GM21529 (cell line): Measurements from ENCODE around the gene SLX4.

Experiments used
- ATAC-seq: cut with Tn5 transposase; IDR thresholded peaks from one replicate; pipeline ENCODE4 v1.9.1; 2021; ENCODE audit not compliant: unreplicated experiment

The SLX4 gene

GRCh38 chr16:3602320-3602653 lies 9.1 kb downstream of the SLX4 start:
- ATAC-seq: no peak

- ATAC-seq: no peak
These were observed 9.6 kb downstream of the SLX4 start for GRCh38 chr16:3601614-3602319.

DNA sequence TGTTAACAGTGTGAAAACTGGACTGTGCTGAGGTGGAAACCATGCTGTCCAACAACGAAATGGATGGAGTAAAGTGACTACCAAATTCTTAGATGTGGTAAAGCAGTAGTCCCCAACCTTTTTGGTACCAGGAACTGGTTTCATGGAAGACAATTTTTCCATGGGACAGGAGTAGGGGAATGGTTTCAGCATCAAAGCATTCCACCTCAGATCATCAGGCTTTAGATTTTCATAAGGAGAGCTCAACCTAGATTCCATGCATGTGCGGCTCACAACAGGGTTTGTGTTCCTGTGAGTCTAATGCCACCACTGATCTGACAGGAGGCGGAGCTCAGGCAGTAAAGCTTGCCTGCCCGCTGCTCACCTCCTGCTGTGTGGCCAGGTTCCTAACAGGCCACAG lies 11.5 kb downstream of the SLX4 start:
- no peak for ATAC-seq

GRCh38 chr16:3599121-3599520 lies 12.3 kb downstream of the SLX4 start:
- ATAC-seq: no peak

DNA sequence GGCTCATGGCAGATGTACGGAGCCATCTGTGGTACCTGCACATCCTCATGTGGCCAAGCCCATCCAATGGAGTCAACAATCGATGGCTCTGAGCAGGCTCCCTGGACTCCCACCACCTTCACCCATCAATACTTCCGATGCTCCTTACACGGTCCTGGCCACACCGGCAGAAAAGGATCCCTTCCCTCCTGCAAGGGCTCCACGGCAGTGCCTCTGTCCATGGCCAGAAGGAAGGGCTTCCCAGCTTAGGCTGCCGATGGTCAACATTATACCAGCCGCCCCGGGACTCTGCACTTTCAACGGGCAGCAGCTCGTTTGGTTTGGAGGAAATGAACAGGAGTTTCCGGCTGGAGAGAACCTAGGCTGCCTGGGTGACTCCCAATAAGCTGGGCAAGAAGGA lies 13.2 kb downstream of the SLX4 start:
- no peak for ATAC-seq

GRCh38 chr16:3597676-3598075 lies 13.7 kb downstream of the SLX4 start:
- ATAC-seq: no peak

DNA sequence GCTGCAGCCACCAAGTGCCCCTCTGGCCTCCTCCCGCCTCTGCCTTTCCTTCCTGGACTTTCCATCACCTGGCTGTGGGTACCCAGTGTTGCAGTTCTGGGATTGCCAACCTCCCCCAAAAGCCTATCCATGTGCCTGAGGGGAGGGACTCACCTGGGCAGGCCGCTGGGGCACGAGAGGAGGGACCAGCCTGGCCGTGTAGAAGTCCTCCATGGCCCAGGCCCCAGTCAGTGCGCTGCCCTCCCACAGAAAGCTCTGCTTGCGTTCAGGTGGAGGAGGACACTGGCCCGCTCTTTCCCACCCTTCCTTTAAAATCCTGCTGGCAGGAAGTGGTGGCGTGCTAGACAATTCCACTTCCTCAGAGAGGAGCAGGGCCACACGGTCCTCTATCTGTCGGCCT lies 14.2 kb downstream of the SLX4 start:
- ATAC-seq: no peak

DNA sequence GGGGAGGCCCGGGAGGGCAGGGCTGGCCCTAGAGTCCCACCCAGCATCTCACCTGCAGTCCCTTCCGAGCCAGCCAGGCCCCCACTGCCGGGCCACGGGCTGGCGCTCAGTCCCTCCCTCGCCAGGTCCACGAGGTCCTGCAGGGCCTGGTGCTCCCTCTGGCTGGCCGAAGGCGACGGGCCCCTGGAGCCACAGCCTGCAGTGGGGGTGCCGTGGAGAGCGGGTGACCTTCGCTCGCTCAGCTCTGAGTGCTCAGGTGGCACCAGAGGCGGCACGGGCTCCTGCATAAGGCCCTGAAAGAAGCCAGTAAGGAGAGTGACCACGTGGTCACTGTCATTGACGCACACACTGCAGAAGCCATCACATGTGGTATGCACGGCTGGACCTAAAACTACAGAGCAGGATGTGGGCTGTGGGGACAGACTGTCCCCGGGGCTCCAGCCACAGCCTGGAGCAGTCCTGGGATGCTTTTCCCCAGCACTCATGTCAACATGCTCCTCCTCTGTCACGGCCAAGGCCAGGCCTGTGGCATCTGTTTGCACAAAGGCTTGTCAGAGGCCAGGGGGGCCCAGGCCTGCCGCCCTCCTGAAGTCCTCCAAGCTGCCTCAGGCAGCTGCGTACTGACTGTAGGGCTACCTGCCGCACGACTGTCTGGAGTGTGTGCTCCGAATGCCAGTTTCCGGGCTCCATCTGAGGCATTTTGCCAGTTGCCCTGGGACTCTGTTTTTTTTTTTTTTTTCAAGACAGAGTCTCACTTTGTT lies 15.1 kb downstream of the SLX4 start:
- ATAC-seq: no peak

GRCh38 chr16:3595521-3596021 lies 15.8 kb downstream of the SLX4 start:
- ATAC-seq: no peak

- no peak for ATAC-seq
These were observed 16.3 kb downstream of the SLX4 start for GRCh38 chr16:3595110-3595486.

GRCh38 chr16:3594316-3595109 lies 16.9 kb downstream of the SLX4 start:
- no peak for ATAC-seq

- no peak for ATAC-seq
These were observed 18.8 kb downstream of the SLX4 start for GRCh38 chr16:3592559-3592958.

- ATAC-seq: no peak
These were observed 19.4 kb downstream of the SLX4 start for GRCh38 chr16:3591991-3592390.

GRCh38 chr16:3591436-3591803 lies 20.0 kb downstream of the SLX4 start:
- ATAC-seq: no peak

- ATAC-seq: no peak
These were observed 20.5 kb downstream of the SLX4 start for GRCh38 chr16:3590736-3591435.

GRCh38 chr16:3589991-3590701 lies 21.3 kb downstream of the SLX4 start:
- ATAC-seq: no peak

GRCh38 chr16:3589441-3589921 lies 21.9 kb downstream of the SLX4 start:
- ATAC-seq: no peak

DNA sequence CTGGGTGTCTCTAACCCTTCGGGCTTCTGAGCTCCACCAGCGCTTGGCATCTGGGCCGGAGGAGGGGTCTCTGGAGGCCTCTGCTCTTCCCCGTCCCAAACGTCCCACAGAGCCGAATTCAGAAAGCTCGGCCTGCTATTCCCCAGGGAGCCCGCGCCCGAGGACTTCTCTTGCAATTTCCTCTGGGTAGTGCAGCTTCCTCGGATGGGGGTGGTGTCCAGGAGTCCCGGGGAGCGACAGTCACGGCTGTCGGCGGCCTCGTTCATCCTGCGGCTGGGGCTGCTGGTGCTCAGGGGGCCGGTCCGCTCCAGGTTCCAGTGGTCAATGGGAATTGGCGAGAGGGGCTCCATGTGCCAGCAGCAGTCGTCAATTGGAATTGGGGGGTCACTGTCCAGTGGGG lies 22.4 kb downstream of the SLX4 start:
- ATAC-seq: no peak

DNA sequence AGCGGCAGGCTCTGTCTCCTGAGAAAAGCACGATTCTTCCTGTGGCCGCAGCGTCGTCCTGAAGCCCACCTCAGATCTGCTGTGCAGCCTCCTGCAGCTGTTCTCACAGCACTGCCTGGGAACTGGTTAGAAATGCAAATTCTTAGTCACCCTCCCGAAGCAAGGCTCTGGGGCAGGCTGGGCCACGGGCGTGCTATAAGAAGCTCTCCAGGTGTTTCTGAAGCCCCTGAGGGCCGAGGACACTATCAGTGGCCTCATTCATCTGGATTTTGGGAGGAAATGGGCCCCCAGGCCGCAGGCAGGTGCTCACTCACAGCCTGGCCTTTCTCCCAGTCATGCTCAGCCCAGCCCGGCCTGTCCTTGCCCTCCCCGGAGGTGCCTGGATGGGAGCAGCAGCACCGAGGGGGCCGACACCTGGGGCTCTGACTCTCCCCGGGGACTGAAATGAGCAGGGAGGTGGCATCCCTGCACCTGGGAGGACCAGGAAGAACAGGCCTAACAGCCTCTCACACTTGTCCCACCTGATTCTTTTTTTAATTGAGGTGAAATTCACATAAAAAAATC lies 23.8 kb downstream of the SLX4 start:
- ATAC-seq: peak; percentile 58

DNA sequence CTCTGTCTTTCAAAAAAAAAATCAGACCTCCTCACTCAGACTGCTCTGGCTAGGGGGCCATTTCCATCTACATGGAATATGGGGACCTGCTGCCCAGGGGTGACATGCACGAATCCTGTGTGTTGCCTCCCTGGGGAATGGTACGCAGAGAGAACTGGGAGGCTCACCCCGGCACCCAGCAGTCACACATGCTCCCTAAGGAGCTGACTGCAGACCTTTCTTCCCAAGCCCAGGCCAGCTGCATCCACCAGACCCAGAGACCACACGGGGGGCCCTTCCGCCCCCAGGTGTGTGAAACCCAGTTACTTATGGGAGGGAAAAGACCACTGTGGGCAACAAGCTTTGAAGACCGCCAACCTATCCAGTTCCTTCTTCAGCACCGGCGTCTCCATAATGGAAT lies 27.0 kb downstream of the SLX4 start:
- ATAC-seq: no peak
